PC-3 (cell line): Measurements from ENCODE around the gene ZG16. TPM values are rescaled to one million over a fixed set of nuclear protein-coding genes. Genes with fewer than 3 reads are reported as not detected.

ENCODE experiments used
- ATAC-seq: fragments of 200-7000 bp; cut with Tn5 transposase; 2 replicates; pipeline ENCODE4 v1.9.1; 2020; ENCODE audit warnings: mild to moderate bottlenecking, moderate library complexity
- BruUV-seq: library from RNA; stranded (reverse); fragments of 400-500 nt; replicated peaks from 2 replicates; lab custom pipeline; 2021; lab: Mats Ljungman, UMichigan
- CTCF ChIA-PET: fragments of 300-600 bp; sonication (Branson Sonifier 250); formaldehyde crosslinking; loops from one replicate; lab custom pipeline; 2022; ENCODE audit warnings: antibody characterized with exemption; lab: Charles Lee
- POLR2A ChIA-PET: fragments of 300-600 bp; sonication (Branson Sonifier 250); formaldehyde crosslinking; loops from one replicate; lab custom pipeline; 2022; ENCODE audit warnings: antibody characterized with exemption; ENCODE audit not compliant: unreplicated experiment; lab: Charles Lee
- DNase-seq: peaks from one replicate; pipeline ENCODE4 v3.0.0-alpha.2; 2015
- H2AFZ ChIP-seq: fragments of 300-600 bp; sonication (generic); 2 replicates; pipeline ENCODE4 v1.6.0; 2016; ENCODE audit warnings: antibody characterized with exemption, low read length
- H3F3A ChIP-seq: fragments of 300-600 bp; sonication (generic); one replicate; pipeline ENCODE4 v1.6.0; 2017; ENCODE audit warnings: antibody characterized with exemption, low read length, control low read depth, mild to moderate bottlenecking; ENCODE audit not compliant: unreplicated experiment
- H3K27ac ChIP-seq: fragments of 300-600 bp; sonication (generic); 2 replicates; pipeline ENCODE4 v1.5.1; 2016; ENCODE audit warnings: mild to moderate bottlenecking, low read length
- H3K27me3 ChIP-seq: fragments of 300-600 bp; sonication (generic); 2 replicates; pipeline ENCODE4 v1.6.1; 2016; ENCODE audit warnings: low read length, mixed read lengths
- H3K36me3 ChIP-seq: fragments of 300-600 bp; sonication (generic); 2 replicates; pipeline ENCODE4 v1.6.1; 2016; ENCODE audit warnings: low read depth, mixed run types, low read length, mixed read lengths
- H3K4me1 ChIP-seq: fragments of 300-600 bp; sonication (generic); 2 replicates; pipeline ENCODE4 v1.5.1; 2016; ENCODE audit warnings: low read length; ENCODE audit not compliant: insufficient read depth
- H3K4me2 ChIP-seq: fragments of 300-600 bp; sonication (generic); 2 replicates; pipeline ENCODE4 v1.6.0; 2016; ENCODE audit warnings: low read length
- H3K4me3 ChIP-seq: fragments of 300-600 bp; sonication (generic); 2 replicates; pipeline ENCODE4 v1.5.1; 2016; ENCODE audit warnings: mild to moderate bottlenecking, low read length, mixed read lengths
- H3K79me2 ChIP-seq: fragments of 300-600 bp; sonication (generic); 2 replicates; pipeline ENCODE4 v1.6.1; 2017; ENCODE audit warnings: low read length, mixed read lengths
- H3K9ac ChIP-seq: fragments of 300-600 bp; sonication (generic); 2 replicates; pipeline ENCODE4 v1.6.0; 2016; ENCODE audit warnings: mild to moderate bottlenecking, low read length
- H3K9me2 ChIP-seq: fragments of 300-600 bp; sonication (generic); replicated peaks from 2 replicates; pipeline ENCODE4 v1.6.1; 2016; ENCODE audit warnings: mixed run types, low read length, mixed read lengths
- H3K9me3 ChIP-seq: fragments of 300-600 bp; sonication (generic); 2 replicates; pipeline ENCODE4 v1.6.1; 2016; ENCODE audit warnings: low read length, mixed read lengths
- H4K20me1 ChIP-seq: fragments of 300-600 bp; sonication (generic); 2 replicates; pipeline ENCODE4 v1.6.1; 2016; ENCODE audit warnings: low read length, mixed read lengths
- EZH2 ChIP-seq: fragments of 300-600 bp; sonication (generic); IDR thresholded peaks from one replicate; pipeline ENCODE4 v1.6.1; 2017; ENCODE audit warnings: antibody characterized with exemption, mild to moderate bottlenecking, low read length; ENCODE audit not compliant: unreplicated experiment
- EZH2phosphoT487 ChIP-seq: fragments of 300-600 bp; sonication (generic); IDR thresholded peaks from 2 replicates; pipeline ENCODE4 v1.6.1; 2018; ENCODE audit warnings: mild to moderate bottlenecking, antibody characterized with exemption, low read length, borderline replicate concordance
- intact Hi-C: fragments of 100-400 bp; cut with micrococcal nuclease; formaldehyde crosslinking; loops from 2 replicates; pipeline ENCODE4 v1.9.0; 2023
- total RNA-seq: library from RNA; depleted of rRNA; stranded (reverse); fragments of >200 nt; gene quantifications from 2 replicates; pipeline ENCODE4 v1.2.3, GENCODE V29; 2014
- TF ChIP-seq, protein P1 (sequence below): fragments of 300-600 bp; sonication (generic); conservative IDR thresholded peaks from 2 replicates; pipeline ENCODE4 v1.5.1; 2017; ENCODE audit warnings: antibody characterized with exemption, low read depth, mild to moderate bottlenecking, low read length

The ZG16 gene
- total RNA-seq, 1 experiment from 2014 or later: not detected

DNA sequence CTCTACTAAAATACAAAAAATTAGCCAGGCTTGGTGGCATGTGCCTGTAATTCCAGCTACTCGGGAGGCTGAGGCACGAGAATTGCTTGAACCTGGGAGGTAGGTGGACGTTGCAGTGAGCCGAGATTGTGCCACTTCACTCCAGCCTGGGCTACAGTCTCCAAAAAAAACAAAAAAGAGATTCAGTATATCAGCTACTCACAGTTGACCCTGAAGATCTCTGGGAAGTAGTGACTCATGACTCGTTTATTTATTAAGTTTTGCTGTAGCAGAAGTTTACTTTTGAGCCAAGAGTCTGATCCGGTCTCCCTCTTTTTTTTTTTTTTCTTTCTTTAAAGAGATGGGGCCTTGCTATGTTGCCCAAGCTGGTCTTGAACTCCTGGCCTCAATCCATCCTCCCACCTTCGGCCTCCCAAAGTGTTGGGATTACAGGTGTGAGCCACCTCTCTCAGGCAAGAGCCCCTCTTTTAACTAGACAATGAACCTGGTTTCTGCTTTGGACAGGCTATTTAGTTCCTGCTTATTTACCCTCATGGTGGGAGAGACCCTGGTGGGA lies 46.6 kb downstream of the ZG16 start:
- Histone ChIP-seq H3K4me3 (peak overlapping the region; percentile 34; the same call in 1 of the 2 replicates), H3K27me3 (no peaks in the 10 kb centered on the region), H3K4me2 (peak overlapping the region; percentile 69), H3K4me1 (peaks cover 58% of the 10 kb centered on the region), H3K9me2 (no peaks in the 10 kb centered on the region), H3K9me3 (no peaks in the 10 kb centered on the region), H3K27ac (peak overlapping the region; percentile 94), H3F3A (no peaks in the 10 kb centered on the region), H3K36me3 (no peaks in the 10 kb centered on the region), H2AFZ (0 out of 2 replicates have a peak overlapping the region, but pooled peaks have one; percentile 51), H3K9ac (peak overlapping the region; percentile 71), H4K20me1 (no peaks in the 10 kb centered on the region), H3K79me2 (peaks cover 14% of the 10 kb centered on the region)
- ChIA-PET POLR2A (interaction anchor here (0.5 kb wide), 1 partner anchor 18 kb away, joined by 3 read pairs; the partner anchor contains the start of gene MAZ), CTCF (interaction anchor here (0.5 to 1.0 kb wide), 4 partner anchors 10 to 207 kb away, joined by 3 to 17 read pairs (median 5); no protein-coding TSS in a partner anchor)
- TF ChIP-seq, protein P1, sequence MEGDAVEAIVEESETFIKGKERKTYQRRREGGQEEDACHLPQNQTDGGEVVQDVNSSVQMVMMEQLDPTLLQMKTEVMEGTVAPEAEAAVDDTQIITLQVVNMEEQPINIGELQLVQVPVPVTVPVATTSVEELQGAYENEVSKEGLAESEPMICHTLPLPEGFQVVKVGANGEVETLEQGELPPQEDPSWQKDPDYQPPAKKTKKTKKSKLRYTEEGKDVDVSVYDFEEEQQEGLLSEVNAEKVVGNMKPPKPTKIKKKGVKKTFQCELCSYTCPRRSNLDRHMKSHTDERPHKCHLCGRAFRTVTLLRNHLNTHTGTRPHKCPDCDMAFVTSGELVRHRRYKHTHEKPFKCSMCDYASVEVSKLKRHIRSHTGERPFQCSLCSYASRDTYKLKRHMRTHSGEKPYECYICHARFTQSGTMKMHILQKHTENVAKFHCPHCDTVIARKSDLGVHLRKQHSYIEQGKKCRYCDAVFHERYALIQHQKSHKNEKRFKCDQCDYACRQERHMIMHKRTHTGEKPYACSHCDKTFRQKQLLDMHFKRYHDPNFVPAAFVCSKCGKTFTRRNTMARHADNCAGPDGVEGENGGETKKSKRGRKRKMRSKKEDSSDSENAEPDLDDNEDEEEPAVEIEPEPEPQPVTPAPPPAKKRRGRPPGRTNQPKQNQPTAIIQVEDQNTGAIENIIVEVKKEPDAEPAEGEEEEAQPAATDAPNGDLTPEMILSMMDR: no peak
- TF ChIP-seq EZH2phosphoT487: no peak
- no peak for TF ChIP-seq EZH2
- BruUV-seq: no TSS peak
- ATAC-seq (peak; percentile 30), DNase-seq (peak; percentile 65)
- intact Hi-C loops: no loop called here

DNA sequence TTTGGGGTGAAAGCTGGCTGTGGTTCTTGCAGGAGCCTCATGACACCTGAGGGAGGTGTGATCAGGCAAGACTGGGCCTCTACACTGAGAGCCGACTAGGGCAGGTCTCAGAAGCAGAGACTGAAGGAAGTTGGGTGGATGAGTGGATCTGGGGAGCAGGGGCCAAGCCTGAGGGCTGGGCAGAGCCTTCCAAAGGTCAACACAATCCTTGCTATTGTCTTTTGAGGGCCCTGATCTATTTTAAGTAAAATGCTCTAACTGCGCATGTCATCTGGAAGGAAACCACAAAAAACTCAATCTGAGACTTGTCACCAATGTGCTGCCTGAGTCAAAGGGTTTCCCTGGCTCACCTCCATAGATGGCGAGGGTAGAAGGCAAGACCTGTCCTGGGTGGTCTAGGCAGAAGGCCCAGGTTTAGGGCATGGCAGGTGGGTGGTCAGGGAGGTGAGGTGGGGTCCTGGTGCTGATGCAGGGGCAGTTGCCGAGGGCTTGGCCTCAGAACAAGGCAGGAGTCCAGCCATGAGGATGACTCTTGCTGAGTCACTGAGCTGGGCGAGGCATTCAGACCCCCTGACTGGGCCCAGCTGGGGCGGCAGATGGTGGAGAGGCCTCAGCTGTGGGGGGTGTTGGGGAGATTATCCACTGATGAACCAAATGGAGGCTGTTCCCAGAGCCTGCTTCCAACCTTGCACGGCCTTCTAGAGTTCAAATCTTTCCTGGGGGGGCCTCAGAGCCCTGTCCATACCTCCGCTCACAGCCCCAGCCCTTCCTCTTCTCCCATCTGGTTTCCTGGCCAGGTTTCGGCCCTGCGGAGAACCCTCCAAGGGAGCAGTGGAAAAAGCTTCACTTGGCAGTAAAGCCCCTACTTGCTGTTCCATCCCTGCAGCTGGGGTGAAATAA lies 47.3 kb downstream of the ZG16 start:
- DNase-seq: peak; percentile 70
- Histone ChIP-seq H3K79me2 (peaks cover 13% of the 10 kb centered on the region), H3K36me3 (no peaks in the 10 kb centered on the region), H3K27ac (peak overlapping the region; percentile 94), H3K27me3 (no peaks in the 10 kb centered on the region), H3K9me3 (no peaks in the 10 kb centered on the region), H3K9me2 (no peaks in the 10 kb centered on the region), H3F3A (no peaks in the 10 kb centered on the region), H3K4me2 (peak overlapping the region; percentile 69), H3K4me1 (peaks cover 52% of the 10 kb centered on the region), H3K9ac (peak overlapping the region; percentile 71), H3K4me3 (peak overlapping the region; percentile 34; the same call in 1 of the 2 replicates), H2AFZ (peak overlapping the region; percentile 51; the same call in 1 of the 2 replicates), H4K20me1 (no peaks in the 10 kb centered on the region)
- ChIA-PET CTCF (no interaction called here), POLR2A (no interaction called here)
- ATAC-seq: peak; percentile 37
- TF ChIP-seq, protein P1: no peak
- no peak for TF ChIP-seq EZH2
- no peak for TF ChIP-seq EZH2phosphoT487
- intact Hi-C loops: no loop called here
- no TSS peak for BruUV-seq
